Non-pigmented ciliary epithelial cell (primary cell): ENCODE measurements around the gene ARHGAP26.
"Not testable (repeated sequence)": the region's sequence is repeated elsewhere in the genome, so short reads cannot be mapped to it uniquely, and the experiment has no call there.

Experiments used
- DNase-seq: peaks from one replicate; pipeline ENCODE4 v3.0.0-alpha.2; 2010; ENCODE audit warnings: low read depth

Gene ARHGAP26

DNA sequence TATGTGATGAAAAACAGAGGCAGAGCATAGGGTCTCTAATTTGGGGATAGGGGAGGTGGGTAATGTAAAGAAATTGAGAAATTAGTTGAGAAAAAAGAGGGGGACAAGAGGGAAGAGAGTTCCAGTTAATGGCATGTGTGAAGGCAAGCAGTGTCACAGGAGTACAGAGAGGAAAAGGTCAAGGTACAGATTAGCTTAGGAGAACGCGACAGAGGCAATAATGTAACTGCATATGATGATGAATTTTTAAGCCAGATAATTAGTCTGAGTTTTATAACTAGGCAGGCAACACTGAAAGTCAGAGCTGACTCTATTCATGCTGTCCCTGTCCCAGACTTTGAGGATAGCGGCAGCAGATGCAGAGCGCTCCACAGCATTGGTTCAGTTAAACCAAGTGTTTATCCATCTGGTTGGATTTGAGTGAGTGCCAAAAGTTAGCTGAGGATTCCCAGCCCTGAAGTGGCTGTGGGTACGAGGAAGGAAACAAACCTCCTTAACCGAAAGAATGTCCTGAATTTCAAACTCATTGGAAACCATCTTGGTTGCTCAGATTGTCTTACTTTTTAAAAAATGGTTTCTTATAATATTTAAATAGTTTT, 315.2 kb downstream of the ARHGAP26 start:
- DNase-seq, result no peak

DNA sequence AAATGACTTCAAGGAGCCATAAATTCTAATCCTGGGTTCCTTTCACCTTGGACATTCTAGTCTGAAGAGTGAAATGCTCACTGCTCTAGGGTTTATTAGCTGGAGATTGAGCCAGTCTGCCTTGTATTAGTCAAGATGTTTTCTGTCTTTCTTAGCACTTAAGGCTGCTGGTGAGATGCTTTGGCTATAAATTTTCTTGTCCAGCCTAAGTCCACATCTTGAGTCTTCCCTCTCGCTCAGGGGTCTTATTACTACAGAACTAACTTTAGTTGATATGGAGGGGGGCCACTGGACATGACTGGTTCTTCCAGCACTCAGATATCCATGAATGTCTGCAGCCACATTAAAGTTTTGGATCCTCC, 316.4 kb downstream of the ARHGAP26 start:
- DNase-seq, result no peak

DNA sequence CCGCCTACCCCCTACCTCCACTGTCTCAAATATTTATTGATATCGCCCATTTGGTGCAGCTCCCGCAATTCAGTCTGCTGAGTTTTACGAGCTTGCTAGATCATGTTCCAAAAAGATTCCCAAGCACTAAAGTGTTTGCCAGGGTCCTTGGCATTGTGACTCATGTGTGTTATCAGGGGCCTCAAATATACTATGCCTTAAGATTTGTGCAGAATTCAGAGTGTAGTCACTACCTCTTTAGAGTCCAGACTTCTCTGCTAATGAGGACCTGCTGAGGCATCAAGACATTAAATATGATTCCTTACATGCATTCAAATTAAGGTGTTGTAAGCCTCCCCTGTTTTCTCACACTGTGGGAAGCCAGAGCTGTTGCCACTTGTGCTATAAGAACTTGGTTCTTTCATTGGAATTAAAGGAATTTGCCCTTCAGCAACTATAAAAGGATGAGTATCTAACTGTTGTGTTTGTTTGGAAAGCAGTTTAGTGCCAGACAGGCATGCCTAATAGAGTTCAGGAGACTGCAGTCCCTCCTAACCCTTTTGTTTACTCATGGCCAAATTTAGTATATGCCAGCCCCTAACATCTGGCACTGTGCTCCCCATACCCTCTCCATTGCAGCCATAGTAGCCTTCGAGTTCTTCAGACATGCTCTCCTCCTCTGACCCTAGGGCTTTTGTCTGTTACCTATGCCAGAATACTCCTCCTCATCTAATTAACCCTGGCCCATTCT, 316.9 kb downstream of the ARHGAP26 start:
- DNase-seq, result no peak

DNA sequence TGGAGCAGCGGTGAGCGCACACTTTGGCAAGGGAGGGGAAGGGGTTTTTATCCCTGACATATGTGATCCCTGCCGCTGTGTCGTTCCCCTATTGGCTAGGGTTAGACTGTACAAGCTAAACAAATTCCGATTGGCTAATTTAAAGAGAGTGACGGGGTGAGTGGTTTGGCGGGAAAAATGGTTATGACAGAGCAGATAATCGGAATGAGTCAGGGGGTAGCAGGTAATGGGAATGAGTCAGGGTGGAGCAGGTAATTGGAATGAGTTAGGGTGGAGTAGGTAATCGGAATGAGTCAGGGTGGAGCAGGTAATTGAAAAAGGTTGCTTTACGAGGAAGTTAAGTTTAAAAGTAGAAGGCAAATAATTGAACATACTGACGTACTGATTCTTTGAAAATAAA, 318.5 kb downstream of the ARHGAP26 start:
- DNase-seq, result not testable (repeated sequence)

DNA sequence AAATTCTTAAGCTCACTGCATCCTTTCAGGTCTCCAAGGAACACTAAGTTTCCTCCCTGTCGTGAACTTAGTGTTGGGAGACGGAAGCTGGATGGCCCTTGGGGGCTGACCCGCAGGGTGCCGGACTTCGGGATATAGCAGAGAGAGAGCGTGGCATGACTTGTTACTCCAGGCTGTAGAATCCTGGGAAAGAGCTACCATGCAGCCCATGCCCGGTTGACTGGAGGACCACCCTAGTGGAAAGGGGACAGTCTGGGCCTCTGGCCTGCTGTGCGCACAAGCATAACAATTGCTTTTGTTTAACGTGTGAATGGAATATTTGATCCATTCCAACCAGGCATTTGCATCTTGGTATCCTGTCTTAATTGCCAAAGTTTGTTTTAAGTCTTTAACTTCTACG, 319.9 kb downstream of the ARHGAP26 start:
- not testable (repeated sequence) for DNase-seq

DNA sequence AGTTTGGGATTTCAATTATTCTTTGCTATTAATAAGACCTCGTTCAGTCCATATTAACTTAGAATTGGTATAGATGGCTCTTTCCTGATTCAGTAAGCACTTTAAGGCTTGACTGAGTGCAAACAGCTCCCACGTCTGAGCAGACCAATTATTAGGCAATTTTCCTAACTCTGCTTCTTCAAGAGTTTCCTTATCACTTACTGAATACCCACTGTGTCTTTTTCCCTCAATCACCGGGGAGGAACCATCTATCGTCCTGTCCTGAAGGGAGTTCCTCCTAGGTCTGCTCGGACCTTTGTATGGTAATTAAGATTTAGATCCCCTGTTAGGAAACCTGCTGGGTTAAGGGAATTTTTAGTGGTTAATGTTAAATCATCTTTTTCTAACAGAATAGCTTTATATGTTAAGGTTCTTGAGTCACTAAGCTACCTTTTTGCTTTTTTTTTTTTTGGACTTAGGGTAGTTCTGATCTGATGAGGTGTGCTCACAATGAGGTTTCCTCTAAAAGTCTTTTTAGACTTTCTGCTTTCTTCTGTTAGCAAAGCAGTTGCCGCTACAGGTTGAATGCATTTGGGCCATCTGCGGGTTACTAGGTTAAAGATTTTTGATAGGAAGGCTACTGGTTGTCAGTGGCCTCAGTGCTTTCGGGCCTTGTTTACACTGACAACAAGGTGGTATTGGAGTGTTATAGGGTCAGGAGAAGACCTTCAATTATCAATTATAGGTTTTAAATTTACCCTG, 322.7 kb downstream of the ARHGAP26 start:
- not testable (repeated sequence) for DNase-seq

DNA sequence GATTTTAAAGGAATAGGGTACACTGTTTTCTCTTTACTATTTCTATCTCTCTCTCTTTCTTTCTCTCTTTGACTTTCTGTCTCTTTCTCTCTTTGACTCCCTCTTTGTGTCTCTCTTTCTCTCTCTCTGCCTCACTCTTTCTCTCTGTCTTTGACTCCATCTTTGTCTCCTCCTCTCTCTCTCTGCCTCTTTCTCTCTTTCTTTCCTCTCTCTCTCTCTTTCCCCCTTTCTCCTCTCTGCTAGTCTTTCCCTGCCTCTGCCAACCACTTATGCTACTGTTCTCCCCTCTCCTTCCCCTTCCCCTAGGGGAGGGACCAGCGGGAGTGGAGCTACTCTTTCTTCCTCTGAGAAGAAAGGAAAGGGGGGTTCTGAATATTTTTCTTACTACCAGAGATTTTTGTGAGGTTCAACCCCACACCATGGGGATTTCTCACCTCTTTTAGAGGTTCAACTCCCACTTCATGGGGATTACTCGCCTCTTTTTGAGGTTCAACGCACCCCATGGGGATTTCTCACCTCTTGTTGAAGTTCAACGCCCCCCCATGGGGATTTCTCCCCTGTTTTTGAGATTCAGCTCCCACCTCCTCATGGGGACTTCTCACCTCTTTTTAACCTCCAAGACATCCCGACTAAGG, 323.4 kb downstream of the ARHGAP26 start:
- no peak for DNase-seq

DNA sequence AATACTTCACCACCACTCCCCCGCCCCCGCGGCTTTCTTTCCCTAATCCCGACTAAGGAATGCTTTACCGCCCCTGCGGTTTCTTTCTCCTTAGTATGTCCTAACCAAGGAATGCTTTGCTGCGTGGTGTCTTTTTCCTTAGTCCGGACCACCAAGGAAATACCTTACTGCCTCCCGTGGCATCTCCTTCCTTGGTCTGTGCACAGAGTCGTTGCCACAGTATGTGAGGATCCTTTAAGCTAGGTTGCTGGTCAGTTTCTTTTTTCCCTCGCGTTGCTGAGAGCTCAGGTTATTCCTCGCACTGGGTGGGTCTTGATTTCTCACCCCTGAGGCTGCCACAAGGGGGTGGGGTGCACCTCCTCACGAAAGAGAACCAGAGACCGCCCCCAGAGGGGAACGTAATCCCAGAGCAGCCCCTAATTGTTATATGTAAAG, 323.9 kb downstream of the ARHGAP26 start:
- no peak for DNase-seq

DNA sequence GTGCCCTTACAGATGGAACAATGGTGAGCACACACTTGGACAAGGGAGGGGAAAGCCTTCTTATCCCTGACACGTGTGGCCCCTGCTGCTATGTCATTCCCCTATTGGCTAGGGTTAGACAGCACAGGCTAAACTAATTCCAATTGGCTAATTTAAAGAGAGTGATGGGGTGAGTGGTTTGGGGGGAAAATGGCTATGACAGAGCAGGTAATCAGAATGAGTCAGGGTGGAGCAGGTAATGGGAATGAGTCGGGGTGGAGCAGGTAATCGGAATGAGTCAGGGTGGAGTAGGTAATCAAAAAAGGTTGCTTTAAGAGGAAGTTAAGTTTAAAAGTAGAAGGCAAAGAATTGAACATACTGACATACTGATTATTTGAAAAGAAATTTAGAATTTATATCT, 324.4 kb downstream of the ARHGAP26 start:
- DNase-seq, result not testable (repeated sequence)

DNA sequence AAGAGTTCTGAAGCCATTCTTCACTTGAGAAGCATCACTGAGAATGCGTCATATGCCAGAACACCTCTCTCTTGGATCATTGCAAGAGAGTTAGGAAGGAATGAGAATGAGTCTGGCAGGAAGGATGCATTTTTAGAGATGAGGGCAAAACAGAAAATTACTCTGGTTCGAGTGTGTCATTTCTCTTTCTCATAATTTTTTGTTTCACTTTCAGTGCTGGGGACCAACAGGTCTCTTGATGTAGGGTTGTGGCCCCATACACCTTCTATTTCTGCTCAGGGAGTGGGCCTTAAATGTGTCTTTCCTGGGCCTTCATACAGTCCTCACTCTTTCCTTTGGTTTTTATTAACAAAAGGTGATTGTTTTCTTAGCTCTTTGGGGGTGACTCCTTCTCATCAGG, 330.9 kb downstream of the ARHGAP26 start:
- no peak for DNase-seq

DNA sequence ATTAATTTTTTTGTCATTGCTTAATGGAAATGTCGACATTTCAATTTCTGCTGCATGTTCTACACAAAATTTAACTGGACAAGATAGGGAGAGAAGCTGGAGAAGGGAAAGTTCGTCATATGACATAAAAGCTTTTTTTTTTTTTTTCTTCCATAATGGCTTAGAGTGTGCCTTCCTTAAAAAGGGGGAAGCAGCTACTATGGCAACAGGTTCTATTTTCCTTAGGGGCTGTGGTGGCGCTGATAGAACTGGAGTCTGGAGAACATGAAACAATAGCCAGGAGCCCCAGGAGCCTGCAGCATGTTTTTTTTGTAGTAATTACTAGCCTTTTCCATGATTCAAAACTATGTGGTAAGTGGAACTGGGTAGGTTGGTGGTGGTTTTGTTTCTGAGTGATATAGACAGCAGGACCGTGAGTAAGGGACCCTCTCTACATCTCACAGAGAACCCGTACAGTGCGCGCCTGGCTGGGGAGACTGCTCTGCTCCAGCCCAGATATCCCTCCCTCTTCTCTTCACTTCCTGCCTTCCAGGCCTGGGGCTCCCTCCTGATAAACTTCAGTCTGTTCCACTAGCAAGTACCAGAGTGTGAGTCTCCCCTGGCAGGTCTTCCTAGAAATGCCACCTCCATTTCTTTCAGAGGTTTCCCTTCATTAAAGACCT, 331.7 kb downstream of the ARHGAP26 start:
- DNase-seq, result no peak

DNA sequence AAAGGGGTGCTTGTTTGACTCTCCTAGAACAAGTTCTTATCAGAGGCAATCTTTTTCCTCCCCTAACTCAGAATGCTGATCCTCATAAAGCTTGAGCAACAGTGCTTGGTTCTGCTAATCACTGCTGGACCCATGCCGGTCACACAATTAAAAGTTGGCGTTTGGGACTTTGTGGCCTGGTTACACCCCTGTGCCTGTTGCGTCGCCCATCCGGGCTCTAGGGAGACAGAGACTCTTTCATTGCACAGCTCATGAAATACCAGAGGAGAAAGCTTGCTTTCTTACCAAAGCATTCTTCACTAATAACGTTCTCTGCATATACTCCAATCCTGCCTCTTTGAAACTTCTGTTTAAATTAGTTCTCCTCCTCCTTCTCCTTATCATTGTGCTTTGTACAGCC, 332.2 kb downstream of the ARHGAP26 start:
- DNase-seq, result no peak

DNA sequence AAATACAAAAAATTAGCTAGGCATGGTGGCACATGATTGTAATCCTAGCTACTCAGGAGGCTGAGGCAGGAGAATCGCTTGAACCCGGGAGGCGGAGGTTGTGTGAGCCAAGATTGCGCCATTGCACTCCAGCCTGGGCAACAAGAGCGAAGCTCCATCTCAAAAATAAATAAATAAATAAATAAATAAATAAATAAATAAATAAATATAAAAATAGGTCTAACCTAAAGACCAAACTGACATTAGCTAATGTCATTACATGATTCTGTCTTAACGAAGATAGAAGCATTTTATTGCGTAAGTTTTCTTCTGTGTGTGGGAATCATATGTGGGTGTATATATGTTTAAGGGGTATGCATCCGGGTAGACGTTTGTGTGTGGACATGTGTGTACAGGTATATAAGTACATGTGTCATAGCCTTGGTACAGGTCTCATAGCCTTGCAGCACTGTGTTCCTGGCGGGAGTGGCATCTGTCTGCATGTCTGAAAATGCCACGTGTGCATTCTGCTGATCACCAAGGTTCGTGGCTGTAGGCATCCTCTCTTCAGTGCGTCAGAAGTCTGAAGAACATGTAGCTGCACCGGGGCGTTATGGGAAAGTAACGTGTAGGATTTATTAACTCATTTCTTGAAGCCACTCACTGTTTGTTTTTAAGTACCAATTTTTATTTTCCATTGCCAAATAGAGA, 335.2 kb downstream of the ARHGAP26 start:
- no peak for DNase-seq

DNA sequence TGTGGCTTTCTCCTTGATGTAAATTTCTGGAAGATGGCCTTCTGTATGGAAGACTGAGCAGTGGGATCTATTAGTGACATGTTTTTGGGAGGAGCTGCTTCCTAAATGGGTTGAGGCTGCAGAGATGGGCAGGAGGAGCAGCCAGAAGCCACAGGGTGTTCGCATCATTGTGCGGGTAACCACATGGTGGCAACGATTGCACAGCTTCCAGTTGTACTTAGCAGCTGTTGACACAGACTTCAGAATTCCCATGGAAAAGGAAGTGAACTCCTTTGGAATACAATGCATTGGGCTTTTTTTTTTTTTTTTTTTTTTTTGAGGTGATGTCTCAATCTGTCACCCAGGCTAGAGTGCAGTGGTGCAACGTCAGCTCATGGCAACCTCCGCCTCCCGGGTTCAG, 336.0 kb downstream of the ARHGAP26 start:
- no peak for DNase-seq

DNA sequence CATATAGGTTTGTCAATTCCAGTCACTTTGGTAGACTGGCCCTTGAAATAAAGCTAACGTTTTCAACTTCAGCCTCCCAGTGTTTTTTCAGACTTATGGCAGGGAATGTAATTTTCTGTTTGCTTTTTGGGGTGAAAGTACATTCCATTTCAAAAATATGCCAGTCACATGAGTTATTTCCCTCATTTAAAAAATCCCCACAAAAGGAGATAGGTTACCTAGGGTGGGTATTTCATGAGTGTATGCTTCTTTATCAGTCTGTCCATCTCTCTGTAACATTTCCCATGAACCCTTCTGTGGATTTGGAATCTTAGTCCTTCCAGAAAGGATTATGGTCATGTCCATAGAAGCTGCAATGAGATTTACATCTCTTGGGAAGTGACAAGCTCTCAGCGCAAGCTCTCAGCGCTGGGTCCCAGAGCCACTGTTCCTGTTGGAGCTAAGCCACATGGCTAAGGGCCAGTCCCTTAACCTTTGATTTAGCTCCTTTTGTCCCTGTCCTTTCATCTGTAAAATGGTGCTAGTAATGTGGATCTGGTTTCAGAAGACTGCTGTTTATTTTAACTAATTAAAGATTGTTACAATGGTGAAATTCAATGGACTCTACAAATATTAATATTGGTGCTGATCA, 338.4 kb downstream of the ARHGAP26 start:
- DNase-seq, result no peak

DNA sequence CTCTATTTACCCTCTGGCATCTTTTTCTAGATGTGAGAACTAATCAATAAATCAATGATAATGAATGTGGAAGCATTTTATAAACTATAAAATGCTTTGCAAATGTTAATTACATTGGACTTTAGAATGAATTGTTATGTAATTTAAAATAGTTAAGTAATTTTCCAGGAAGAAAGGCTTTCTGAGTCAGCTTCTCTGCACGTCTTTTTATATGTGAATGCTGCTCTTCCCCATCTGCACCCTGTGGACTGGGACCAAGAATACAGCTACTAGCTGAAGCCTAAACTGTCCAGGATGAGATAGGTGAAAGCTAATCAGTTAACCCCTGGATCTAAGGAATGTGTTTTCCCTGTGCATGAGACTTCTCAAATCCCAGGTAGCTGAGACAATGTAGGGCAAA, 340.4 kb downstream of the ARHGAP26 start:
- DNase-seq, result no peak

DNA sequence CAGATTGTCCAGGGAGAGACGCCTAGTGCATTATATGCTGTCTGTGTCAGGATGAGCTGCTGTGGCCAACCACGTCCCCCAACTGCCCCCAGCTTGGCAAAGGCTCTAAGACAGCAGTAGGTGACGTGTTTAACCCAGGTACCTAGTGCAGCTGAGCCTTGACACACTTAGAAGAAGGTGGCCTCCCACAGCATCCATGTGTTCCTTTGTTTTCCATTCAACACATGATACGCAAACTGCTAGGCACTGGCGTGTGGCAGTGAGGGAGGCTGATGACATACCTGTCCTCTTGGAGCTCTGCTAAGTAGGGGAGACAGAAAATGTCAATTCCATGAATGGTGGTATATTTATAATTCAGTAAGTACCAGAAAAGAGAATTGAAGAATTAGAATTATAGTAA, 341.6 kb downstream of the ARHGAP26 start:
- DNase-seq, result no peak

DNA sequence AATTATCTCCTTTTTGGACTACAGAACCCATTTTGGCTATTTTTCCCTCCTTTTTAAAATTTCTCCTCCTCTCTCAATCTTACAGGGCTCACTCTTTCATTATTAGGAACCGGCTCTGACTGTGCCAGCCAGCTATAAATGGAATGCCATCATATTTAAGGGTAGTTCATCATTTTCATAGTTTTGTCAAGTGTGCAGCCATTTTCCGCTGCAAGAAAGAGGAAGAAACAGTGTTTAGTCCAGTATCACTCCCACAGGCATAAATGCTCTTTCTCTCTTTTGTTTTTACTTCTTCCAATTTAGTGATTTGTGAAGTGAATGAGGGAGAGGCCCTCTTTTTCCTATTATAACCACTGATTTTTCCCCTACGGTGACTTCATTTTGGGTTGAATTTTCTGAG, 343.3 kb downstream of the ARHGAP26 start:
- no peak for DNase-seq

DNA sequence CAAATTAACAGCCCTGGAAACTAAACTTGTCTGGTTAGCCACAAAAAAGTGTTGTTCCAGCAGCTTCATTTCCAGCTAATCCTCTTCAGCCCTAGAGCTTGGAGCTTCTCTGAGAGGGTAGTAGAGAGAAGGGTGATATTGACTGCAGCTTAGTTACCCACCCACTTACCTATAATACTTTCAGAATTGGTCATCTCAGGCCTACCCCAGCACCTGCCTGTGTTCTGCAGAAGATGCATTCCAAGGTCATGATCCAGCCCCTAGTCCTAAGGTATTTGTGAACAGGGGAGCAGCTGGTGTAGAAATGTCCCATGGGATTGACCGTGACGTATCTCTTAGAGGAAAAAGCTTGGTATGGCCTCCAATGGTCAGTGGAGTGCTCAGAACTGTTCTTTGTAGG, 344.3 kb downstream of the ARHGAP26 start:
- no peak for DNase-seq

DNA sequence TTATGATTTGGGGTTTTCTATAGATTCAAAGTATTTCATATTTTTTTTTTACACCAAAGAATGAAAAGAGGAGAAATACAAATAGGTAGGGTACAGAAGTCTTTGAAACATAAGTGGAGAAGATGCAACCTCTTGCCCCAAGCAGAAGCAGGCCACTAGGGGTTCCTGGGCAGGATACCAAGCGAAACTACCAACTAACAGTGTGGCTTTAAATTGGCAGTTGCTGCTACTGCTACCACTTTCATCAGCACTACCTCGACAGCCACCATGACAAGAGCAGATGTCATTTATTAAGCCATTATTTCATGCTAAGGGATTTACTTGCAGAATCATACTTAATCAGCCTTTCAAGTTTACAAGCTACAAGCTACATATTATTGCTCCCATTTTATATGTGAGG, 345.2 kb downstream of the ARHGAP26 start:
- DNase-seq, result no peak

DNA sequence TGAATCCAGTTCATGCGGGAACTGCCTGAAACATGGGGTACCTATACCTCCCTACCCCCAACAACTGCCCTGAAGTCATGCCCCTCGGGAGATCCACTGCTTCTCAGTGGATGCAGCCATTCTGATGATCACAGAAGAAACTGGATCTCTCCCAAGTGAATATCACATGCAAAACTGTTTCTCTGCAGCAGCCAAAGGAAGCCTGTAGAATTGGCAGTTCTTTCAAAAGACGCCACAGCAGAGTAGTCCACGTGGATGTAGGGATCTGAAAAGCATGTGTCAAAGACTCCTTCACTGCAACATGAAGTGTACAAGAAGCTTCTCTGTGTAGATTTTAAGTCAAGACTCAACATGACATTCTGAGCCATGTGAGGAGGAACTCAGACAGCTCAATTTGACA, 346.6 kb downstream of the ARHGAP26 start:
- no peak for DNase-seq
